ENCODE results near the gene SLC51B.
"Not testable (repeated sequence)": the region's sequence is repeated elsewhere in the genome, so short reads cannot be mapped to it uniquely, and the experiment has no call there.

Gene SLC51B

DNA sequence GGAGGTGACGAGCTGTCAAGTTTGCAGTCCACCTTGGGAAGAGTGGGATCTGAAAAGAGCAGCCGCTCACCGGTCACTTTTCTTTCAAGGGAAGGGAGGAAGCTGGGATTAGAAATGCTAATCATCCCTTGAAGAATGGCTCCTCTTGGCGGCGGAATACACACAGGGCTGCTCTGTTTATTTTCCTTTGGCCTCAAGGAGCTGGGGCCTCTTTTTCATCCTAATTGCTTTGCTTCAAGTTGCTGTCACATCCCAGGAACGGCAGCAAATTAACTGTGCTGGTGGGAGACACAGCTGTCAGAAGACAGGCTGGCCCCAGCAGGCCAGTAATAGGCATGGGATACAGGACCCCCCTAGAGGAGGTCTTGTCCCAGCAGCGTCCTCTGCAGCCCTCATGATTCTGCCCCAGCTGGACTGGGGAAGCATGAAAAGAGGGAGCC lies 38.1 kb downstream of the SLC51B start:
- no peak for DNase-seq (ENCODE audit: low read depth)

DNA sequence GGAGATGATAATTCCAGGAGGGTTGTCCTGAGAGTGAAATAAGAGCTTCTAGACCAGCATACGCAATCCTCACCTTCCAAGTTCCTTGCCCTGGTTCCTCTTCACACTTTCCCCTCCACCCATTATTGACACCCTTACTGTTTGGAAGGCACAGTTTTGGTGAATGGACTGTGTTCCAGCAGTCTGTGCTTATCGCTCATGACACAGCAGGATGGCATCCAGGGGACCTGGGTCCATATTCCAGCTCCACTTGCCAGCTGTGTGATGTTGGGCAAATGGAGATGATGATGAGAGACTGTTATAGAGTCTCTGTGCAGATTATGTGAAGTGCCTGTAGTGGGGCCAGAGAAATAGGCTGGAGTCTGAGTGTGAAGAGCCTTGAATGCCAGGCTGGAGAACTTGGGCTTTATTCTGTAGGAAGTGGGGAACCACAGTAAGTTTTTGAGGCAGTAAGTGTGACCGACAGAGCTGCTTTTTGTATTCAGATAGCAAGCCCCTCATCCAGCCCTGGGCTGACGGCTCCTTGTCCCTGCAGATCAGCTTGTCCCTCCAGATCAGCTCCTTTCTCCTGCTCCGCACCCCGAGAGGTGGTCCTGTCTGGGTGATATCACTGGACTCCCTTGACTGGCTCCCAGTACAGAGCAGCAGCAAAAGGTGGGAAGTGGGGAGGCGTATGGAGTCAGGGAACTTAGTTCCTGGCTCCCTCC lies 39.5 kb downstream of the SLC51B start:
- no peak for DNase-seq (ENCODE audit: low read depth)

DNA sequence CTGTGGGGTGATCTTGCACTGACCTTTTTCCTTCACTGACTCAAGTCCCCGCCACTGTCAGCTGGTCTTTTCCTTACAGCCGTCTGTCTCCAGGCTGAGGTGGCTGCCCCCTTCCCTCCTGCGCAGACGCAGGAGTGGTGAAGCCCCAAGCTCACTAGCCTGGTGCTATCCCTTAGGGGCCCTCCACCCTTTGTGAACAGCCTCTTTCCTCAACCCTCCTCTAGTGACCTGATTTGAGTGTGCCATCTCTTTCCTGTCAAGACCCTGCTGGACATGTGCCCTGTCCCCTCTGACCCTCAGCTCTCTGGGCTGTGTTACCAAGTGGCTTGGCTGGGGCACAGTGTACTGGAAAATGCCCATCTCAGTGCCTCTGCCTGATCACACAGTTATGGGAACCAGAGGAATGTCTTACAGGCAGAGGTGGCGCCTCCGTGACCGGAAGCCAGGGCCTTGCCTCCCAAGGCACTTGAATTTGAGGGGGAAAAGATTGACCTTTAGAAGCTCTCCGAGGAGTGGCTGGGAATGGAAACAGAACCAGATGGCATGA lies 40.1 kb downstream of the SLC51B start:
- DNase-seq (ENCODE audit: low read depth), result no peak

DNA sequence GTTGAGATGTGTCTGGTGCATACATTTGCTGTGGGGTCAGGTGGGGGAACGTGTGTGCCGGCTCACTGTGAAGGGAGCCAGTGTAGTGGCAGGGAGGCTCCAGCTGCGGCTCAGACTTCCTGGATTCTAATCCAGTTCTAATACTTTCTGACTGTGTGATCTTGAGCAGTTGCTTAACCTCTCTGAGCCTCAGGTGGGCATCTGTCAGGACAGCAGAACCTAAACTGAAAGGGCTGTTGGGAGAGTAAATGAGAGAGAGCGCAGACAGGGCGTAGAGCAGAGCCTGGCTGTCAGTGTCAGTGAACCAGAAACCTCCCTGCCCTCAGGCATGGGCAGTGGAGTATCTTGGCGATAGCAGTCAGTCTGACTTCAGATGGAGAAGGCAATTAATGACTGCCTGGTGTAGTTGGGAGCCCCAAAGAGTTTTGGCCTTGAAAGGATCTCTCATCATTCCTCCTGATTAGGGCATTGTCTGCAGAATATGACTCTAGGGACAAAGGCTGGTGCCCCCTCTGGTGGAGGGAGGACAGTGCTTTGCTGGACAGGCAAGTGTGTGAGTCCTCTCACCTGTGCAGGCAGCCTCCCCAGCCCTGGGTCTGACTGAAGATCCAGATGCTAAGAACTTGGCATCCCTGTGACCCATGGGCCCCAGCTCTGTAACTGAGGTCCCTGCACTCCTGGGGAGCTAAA lies 40.9 kb downstream of the SLC51B start:
- no peak for DNase-seq (ENCODE audit: low read depth)

DNA sequence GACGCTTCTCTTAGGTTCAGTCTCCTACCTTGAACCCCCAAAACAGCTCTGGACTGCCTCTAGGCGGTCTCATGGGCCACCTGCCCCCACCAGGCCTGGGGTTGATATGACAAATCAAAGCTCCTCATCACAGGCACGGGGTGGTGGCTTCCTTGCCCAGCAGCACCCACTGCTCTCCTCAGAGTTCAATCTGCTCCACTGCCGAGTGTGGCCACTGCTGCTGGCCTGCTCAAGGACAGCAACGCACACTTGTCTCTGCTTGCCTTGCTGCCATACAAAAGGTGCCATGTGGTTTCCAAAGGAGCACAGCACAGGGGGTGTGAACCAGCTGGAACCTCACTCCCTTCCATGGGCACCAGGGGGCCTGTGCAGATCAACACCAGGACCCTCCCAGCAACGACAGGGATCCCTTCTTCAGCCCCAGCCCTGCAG lies 41.5 kb downstream of the SLC51B start:
- DNase-seq (ENCODE audit: low read depth), result no peak

DNA sequence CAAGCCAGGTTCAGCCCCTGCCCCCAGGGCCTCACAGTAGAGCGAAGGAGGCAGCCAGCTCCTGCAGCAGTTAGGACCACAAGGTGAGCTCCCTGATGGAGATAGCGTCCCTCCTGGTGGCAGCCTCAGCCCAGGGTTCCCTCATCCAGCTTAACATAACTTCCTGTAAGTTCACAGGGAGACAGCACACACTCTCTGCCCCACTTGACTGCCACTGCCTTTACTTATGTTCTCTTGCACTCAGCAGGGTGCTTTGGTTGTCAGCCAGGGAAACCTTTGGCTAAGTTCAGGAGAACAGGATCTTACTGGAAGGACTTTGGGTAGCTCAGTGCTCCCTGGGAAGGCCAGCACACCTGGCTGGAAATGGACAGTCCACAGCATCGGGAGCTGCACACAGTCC lies 42.2 kb downstream of the SLC51B start:
- no peak for DNase-seq (ENCODE audit: low read depth)

DNA sequence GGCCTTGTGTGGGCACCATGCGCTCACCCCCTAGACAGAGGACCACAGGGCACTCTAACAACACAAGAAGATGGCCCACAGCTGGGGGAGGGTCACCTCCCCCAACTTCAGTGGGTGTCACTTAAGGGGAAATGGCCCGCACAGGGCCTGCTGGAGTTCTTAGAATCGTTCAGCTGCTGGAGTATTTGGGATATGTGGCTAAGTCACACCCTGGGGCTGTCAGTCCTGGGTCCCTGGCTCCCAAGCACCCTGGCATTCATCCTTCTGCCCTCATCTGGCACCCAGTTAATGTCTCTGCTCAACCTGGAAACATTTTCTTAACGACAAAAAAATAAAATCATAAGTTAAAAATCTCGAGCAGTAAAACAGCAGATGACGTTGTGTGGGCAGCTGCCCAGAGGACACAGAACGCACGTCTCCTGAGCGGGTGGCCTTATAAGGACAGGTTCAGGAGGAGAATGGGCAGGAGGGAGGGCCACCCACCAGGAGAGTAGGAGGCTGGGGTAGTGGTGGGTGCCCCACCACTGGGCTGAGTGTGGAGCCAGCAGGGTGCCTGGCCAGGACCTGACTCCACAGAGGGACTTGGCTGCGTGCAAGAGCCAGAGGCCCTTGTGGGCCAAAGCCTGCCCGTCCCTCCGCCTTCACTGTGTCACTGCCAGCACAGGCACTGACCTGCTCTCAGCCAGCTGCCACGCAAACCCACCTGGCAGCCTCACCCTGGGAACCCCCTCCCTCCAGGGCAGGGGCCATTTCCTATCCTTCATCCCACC lies 42.9 kb downstream of the SLC51B start:
- DNase-seq (ENCODE audit: low read depth), result no peak

DNA sequence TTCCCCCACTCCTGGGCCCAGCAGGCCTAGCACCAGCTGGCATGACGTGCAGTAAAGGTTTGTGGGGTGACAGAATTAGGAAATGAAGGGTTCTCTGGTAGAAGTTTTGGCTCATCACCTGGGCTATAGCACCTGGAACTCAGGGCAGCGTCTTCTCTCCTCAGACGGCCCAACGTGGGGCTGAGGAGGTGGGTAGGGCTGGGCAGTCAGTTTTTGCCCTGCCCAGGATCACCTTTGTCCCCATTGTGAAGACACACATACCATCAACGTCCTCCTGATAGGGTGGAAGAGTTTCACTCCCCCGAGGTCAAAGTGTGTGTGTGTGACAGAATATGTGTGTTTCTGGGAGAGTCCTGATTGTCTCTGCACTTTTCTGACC lies 43.4 kb downstream of the SLC51B start:
- DNase-seq (ENCODE audit: low read depth), result no peak

DNA sequence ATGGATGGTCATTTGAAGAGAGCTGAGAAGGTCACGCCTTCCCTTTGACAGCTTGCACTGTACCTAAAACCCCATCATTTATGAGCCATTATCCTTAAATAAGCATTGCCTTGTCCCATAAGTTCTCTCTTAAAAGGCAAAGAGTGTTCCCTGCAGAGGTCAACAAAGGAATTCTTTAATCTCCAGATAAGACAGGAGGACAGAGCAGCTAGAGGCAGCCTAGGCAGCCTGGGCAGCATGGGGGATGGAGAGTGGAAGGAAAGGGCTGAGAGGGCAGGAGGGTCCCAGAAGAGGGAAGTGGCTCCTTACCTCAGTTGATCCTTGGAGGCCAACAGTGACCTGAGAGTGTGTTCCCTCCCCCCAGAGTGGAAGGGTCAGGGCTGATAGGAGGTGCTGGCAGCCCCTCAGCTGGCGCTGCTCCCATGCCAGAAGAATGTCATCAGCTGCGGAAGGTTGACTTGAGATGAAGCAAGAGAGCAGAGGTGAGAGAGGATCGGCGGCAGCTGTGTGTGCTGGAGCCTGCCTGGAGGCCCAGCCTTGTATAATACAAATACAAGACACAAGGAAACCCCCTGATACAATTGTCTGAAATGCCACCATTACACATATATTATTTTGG lies 44.1 kb downstream of the SLC51B start:
- no peak for DNase-seq (ENCODE audit: low read depth)

DNA sequence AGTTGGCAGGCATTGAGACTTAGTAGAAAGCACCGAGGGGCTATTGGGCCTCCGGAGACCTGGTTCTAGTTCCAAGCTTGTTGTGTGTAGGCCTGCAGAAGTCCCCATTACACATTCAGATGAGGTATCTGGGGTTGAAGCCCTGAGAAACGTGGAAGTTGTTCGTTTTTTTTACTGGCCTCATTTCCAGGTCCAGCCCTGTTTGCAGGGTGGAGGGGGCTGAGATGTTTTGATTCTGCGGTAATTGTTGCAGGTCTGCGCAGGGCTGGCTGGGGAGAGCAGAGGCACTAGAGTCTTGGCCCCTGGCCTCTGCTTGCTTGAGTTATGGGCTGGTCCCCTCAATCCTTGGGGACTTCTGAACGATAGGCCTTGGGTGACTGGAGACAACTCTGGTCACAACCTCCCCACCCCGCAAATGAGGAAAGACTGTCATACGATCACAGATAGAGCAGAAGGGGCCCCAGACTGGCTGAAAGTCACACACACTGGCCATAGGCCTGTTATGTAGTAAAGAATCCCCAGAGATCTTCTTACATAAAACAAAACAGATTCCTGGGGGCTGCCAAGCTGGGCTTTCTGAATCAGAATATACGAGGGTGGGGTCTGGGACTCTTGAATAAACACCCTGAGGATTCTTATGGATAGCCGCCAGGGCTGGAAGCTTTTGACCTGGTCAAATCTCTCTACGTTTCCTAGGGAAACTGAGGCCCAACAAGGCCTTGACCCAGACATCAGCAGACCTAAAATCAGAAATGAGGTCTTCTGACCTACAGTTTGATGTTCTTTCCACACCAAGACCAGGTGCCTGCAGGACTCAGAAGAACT lies 47.0 kb downstream of the SLC51B start:
- DNase-seq (ENCODE audit: low read depth), result no peak

DNA sequence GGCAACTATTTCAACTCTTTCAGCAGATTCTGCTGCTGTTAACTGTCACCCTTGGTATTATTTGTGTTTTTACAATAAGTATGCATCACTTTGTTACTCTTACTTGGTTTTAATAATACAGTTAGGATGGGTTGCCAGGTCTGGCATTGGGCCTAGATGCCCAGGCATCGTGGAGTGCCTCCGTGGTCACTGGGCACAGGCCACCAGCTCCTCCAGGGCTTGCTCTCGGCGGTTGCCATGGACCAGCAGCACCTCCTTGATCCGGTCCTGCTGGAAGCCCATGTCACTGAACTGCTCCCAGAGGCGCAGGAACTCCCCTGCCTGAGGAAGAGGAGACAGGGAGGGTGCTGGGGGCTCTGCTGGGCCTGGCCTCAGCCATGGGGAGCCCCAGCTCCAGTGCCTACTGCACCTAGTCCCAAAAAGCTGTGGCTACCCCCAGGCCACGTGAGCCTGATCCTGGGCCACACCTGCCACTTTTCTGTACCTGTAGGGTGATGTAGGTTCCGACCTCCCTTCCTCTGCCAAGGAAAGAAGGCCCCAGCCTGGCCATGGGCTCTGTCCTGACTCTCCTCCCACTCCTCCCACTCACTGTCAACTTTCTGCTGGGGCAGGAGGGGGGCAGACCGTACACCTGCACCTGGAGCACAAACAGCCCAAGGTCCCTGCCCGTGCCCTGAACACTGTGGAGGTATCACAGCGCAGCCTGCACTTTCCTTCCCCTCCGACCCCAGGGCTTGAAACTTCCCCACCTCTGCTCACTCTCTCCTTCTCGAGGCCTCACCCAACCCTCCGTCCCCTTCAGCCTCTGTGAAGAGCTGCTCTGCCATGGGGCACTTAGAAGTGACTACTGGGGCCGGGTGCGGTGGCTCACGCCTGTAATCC lies 48.0 kb downstream of the SLC51B start:
- DNase-seq (ENCODE audit: low read depth), result no peak

DNA sequence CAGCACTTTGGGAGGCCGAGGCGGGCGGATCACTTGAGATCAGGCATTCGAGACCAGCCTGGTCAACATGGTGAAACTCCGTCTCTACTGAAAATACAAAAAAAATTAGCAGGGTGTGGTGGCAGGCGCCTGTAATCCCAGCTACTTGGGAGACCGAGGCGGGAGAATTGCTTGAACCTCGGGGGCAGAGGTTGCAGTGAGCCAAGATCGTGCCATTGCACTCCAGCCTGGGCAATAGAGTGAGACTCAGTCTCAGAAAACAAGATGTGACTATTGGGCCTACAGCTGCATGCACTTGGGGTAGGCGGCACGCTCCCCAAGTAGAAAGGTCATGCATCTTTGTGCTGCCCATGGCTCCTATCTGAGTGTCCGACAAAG lies 48.6 kb downstream of the SLC51B start:
- DNase-seq (ENCODE audit: low read depth), result not testable (repeated sequence)

DNA sequence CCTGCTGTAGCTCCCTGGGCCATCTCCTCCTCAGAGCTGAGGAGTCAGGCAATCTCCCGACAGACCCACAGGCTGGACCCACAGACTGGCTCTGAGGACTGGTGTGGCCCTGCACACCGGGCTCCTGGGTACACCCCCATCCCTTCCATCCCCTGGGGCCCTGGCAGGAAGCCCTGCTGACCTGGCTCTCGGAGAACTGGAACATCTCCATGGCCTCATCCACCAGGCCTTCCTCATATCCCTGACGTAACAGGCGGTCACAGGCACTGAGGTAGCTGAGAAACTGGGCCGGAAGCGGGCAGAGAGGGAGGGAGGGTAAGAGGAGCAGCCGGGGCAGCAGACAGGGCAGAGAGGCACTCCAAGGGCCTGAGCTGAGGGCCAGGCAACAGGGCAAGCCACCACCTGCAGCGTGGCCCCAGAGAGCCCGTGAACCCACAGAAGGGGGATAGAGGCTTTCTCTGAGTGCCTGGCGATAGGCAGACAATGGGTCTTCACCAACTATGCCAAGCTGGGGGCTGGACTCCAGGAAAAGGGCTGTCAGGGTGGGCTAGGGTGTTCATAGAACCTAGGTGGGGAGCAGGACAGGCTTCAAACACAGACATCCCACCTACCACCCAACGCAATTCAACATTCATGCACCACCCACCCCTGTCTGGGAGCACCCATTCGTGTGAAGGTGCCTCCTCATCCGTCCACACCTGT lies 49.3 kb downstream of the SLC51B start:
- no peak for DNase-seq (ENCODE audit: low read depth)

DNA sequence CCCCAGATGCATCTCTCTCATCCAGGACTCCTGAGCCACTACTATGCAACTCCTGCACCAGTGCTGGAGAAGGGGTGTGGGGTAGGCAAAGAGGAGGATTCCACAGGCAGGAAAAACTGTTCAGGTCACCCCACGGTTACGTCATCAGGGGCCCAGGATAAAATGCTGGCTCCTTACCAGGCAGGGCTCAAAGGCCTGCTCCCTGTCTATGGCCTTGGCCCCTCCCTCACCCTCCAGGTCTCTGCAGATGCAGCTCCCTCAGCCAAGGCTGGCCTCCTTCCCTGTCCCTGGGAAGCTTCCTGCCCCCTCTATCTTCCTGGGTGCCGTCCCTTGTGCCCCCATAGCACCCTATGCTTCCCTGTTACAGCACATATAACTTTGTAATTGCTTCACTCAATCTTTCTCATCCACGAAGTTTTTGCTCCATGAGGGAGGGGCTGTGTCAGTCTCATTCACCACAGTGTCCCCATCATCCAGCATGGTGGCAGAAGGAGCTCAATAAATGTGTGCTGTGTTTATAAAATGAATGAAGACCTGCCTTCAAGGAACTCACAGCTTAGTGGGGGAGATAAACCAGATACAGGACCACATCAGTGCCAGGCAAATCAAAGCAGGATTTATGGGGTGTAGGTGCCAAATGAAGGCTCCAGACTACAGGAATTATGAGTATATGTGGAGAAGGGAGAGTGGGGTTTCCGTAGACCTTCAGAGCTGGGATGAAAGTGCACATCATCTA lies 50.0 kb downstream of the SLC51B start:
- no peak for DNase-seq (ENCODE audit: low read depth)

DNA sequence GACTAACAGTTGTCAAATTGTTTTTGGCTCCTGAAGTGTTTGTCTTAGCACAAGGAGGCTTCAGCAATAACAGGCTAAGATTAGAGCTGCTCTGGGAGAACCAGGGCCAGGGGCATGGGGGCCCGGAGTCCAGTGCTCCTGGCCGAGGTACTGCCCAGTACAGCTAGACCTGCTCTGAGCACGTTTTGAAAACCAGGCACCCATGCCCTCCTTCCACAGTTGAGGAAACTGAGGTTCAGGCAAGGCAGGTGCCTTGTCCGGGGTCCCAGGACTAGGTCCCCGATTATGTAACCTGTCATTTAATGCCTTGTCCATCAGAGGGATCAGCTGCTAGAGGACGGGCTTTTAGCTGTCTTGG lies 50.5 kb downstream of the SLC51B start:
- DNase-seq (ENCODE audit: low read depth), result no peak

DNA sequence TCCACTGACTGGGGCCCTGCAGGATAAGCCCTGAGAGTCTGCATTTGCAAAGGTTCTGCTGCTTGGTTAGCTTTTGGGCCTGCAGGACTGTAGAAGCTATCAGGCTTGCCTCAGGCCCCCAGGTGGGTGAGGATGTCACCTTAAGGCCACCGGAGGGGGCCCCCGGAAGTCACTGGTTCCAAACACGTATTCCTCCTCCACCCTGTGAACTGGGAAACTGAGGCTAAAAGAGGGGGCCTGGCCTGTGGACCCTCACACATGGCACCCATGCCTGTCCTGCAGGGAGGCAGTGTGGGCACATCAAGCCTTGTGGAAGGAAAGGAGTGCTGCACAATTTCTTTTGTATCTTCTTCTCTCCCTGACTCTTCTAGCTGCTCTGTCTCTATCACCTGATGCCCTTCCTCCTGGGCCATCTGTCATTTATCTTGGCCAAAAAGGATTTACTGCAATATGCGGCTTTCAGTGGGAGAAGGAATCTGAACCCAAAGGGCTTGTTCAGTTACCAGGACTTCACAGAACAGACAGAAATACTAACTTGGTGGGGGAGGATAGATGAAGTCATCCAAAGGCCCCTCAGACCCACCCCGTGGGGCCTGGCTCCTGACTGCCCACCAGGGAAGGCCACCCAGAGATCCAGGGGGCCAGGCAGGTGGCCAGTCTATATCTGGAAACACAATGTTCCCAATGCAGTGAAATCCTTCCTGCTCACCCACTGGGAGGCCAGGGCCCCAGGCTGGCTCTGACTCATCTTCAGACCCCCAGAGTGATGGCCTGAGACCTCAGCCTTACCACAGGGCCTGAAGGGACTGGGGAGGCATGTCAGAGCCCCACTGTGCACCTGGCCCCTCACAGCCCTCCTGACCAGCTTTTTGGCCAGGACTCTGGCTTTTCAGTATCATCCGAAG lies 51.5 kb downstream of the SLC51B start:
- no peak for DNase-seq (ENCODE audit: low read depth)

DNA sequence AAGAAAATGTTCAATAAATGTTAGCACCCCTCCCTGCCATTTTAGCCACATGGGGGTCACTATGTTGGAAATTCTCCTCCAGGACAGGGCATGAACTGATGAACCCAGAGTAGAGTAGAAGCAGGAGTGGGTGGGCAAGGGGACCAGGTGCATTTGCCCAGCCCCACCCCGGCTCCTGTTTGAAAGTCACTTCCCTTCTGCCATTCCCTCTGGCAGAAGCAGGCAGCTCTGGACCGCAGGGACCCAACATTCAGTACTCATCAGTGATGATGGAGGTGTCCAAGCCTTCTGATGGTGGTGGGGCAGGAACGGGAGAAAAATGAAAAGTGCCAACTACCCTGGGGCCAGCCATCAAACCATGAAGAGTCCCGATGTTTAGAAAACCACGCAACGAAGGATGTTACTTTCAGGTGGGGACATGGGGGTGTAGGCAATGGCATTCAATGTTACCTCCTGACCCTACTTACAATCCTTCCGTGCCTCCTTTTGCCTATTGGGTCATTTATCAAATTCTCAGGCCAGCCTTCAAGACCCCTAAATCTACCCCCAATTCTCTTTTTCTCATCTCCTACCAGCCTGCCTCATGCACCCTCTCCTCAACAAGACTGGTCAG lies 52.6 kb downstream of the SLC51B start:
- no peak for DNase-seq (ENCODE audit: low read depth)

DNA sequence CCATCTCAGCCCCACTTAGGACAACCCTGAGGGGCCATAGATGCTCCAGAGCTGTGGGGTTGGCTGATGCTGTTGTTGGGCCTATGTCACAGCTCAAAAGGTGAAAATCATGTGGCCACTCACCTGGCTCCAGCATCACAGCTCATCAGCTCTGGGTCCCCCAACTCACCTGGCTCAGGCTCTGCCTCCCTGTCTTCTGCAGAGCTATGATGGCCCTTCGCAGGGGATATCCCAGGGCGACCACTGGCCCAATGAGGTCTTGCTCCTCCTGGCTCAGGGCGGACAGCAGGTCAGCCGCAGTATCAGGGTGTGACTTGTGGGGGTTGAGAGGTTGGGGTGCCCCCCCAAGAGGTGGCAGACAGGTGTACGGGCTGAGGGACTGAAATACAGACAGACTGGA lies 54.1 kb downstream of the SLC51B start:
- DNase-seq (ENCODE audit: low read depth), result no peak
